GM12864 (cell line): ENCODE results near the gene INO80D.

Experiments
- DNase-seq: peaks from one replicate; pipeline ENCODE4 v3.0.0-alpha.2; 2011; ENCODE audit warnings: low read depth
- H3K4me3 ChIP-seq: 2 replicates; pipeline ENCODE4 v1.5.1; 2011; ENCODE audit warnings: mild to moderate bottlenecking, low read depth, low read length, control low read depth
- CTCF ChIP-seq: IDR thresholded peaks from 2 replicates; pipeline ENCODE4 v1.5.1; 2011; ENCODE audit warnings: low read depth, mild to moderate bottlenecking, moderate library complexity, low read length, control low read depth, inconsistent platforms; ENCODE audit errors: missing control alignments

The INO80D gene

DNA sequence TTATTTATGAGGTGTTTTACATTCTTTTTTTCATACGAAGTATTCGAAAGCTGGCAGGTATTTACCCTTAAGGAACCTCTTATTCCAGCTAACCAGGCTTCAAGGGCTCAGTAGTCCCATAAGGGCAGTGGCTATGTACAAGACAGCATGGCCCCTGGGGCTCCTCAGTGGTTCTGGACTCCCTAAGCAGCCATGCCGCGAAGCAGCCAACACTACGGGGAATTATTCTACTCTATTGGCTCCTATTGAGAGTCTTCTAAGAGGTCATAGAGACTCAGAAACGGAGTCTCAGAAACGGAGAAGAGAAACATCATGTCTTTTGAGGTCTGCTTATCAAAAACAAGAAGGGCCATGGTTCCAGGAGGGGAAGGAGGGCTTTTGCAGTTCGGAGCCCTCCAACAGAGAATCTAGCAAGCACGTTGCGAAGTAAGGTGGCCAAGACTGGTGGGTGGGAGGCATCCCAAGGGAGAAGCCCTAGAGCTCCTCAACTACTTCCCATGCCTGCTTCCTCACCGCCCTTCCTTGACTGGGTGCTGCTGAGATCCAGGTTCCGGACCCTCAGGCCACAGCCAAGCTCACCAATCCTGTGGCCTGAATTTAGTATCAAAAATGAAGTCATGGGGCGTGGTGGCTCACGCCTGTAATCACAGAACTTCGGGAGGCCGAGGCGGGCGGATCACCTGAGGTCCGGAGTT, 109.7 kb downstream of the INO80D start:
- H3K4me3 ChIP-seq, result no peak overlapping the region
- DNase-seq, result no peak
- TF ChIP-seq CTCF, result no peak

DNA sequence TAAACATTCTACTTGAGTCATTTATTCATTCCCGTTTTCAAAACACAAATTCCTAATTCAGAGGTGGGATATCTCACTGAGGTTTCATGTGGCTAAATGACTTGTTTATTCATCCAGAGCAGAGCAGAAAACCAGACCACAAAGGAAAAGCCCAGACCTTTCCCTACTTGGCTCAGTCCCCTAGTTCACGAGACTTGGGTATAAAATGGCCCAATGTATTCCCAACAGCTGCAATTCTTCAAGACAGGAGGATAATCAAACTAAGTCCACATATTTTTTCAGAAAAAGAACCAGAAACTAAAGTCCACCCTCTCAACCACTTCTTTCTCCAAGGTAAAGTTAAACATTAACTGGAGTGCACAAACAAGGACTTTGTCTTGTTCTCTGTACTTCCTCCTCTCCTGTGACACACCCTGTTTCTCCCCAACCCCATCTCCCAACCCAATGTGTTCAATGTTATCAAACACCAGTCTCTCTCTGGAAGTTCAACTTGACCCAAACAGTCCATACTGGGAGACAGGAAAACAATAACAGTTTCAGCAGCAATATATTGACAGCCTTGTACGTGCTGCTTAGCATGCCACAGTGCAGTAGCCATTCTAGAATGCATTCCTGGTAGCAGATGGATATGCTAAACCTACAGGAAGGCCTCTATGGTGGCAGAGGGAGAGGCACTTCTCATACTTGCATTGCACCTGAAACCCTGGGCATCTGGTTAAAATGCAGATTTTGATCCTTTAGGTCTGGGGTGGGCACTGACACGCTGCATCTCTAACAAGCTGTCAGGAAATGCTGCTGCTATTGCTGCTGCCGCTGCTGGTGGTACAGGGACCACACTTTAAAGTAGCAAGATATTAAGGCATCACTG, 110.7 kb downstream of the INO80D start:
- no peak overlapping the region for H3K4me3 ChIP-seq
- TF ChIP-seq CTCF, result no peak
- DNase-seq, result no peak

- no peak for TF ChIP-seq CTCF
- DNase-seq, result no peak
- H3K4me3 ChIP-seq, result no peak overlapping the region
Measured at GRCh38 chr2:205972113-205972512, 113.9 kb downstream of the INO80D start.

DNA sequence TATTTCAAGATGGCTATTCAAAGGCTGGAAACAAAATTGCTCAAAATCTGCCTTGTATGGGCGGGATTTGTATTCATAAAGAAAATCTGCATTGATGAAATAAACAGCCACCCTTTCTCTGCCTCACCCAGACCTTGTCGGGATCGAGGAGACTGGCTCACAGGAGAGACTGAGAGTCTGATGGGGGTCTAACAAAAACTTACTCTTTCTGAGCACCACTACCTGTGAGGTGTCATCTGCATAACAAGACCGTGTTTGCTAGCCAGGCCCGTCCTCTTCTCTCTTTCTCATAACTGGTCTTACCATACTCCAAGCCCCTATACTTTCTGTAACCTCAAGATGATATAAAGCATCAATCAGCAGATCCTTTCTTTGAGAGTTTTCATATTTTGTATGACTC, 115.6 kb downstream of the INO80D start:
- H3K4me3 ChIP-seq, result no peak overlapping the region
- no peak for TF ChIP-seq CTCF
- no peak for DNase-seq

GRCh38 chr2:205969584-205969983, 116.4 kb downstream of the INO80D start:
- DNase-seq, result no peak
- H3K4me3 ChIP-seq, result no peak overlapping the region
- no peak for TF ChIP-seq CTCF

DNA sequence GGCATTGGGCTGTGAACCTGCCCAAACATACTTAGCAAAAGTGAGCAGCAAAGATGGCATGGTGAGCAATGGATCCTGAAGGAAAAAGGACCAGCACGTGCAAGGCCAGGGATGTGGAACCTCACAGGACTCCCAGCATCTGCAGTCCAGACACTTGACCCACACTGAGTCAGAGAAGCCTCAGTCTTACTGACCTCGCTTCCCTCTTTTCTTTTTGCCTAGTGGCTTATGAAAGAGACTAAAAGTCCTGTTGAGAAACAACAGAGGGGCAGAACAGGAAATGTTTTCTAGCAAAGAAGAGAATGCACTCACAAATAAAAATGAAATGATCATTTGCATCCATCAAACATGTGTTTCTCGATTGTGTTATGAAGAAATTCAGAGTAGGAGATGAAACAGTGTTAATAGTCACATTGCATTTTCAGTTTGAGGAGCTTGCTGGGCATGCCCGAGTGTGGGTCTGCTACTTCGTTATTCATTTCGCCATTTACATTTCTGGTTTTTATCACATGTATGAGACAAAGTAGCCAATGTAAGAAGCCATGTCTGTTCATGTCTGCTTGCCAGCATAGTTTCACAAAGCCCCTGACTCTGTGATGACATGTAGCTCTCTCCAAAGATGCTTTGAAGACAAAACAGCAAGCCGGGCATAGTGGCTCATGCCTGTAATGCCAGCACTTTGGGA, 118.4 kb downstream of the INO80D start:
- no peak for DNase-seq
- H3K4me3 ChIP-seq, result no peak overlapping the region
- no peak for TF ChIP-seq CTCF
